HG03039 (cell line): ENCODE data around the gene MID2.
"Not testable (repeated sequence)": the region's sequence is repeated elsewhere in the genome, so short reads cannot be mapped to it uniquely, and the experiment has no call there.

ENCODE experiments used
- ATAC-seq: cut with Tn5 transposase; IDR thresholded peaks from one replicate; pipeline ENCODE4 v1.9.1; 2021; ENCODE audit warnings: mild to moderate bottlenecking, moderate library complexity; ENCODE audit not compliant: unreplicated experiment

MID2 gene

DNA sequence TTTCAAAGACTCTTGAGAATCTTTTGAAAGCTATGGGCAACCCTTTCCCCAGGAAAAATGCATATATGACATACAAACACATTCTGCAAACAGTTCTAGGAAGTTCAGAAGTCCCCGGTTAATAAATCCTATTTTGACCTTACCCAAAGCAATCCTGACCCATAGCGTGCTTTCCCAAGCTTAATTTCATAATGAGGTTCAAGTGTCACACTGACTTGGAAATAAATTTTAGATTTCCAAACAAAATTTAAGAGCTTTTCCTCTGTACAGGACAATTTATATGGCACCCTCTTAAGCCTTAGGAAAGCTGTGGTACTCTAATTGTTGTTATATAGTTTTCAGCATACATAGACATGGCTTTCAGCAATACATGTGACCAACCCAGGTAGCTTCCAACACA lies 11.3 kb downstream of the MID2 start:
- no peak for ATAC-seq

DNA sequence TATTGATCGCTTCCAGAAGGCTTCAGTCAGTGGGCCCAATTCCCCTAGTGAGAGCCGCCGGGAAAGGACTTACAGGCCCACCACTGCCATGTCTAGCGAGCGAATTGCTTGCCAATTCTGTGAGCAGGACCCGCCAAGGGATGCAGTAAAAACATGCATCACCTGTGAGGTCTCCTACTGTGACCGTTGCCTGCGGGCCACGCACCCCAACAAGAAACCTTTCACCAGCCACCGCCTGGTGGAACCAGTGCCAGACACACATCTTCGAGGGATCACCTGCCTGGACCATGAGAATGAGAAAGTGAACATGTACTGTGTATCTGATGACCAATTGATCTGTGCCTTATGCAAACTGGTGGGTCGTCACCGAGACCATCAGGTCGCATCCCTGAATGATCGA lies 15.3 kb downstream of the MID2 start:
- ATAC-seq: no peak

DNA sequence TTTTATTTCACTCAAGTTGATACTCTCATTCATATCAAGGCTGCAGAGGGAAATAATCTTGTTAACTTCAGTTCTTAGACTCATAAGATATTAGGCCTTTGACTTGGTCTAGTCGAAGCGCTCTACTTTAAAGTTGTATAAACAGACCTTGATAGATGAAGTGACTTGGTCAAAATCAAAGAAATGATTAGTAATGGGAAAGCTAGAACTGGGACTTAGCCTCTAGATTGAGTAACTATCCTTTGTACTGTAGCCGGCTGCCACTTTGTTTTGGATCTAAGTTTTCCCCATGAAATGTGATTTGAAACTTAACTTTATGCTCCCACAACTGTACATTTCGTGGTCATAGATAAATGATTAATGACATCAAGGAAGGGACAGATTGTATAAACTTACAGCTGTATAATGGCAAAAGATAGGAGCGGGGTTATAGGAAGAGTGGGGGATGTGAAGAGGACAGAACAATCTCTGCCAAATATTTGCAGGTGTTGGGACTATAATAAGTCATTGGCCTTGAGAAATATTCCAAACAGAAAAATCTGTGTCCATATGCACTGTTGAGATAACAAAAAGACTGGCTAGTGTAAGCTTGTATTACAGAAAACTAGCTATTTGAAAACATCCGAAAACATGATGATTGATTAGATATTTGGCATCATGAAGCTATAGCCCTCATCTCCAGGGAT lies 17.2 kb downstream of the MID2 start:
- ATAC-seq: no peak

DNA sequence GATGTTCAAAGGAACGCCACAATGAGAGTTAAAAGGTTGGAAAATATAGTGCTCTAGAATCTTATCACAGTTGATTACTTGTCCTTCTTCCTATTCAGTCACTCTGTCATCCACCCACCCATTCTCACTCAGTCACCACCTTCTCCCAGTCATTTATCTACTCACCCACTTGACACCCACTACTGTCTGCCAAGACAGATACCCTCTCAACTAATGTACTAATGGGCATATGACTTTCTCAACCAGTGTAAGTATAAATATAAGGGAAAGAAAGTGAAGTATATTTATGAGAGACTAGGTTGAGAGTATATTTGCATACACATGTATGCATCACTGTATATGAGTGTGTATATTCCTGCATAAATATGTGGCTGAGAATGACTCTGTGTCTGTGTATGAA lies 20.0 kb downstream of the MID2 start:
- ATAC-seq: no peak

DNA sequence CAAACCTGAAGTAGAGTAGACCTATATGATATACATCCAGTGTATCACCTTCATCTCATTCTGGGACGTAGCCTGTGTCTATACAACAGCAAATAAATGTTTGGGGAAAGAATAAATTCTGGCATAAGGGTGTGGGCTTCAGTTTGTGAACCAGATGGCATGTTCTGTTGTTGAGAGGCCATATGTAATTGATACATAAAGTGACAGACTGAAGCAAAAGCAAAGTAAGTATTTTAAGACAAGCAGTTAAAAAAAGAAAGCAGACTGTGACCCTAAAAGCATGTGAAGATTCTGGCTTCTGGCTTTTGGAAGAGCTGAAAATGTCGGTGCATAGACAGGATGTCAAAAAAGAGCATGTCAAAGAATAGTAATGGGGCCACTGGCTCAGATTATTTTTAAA lies 22.9 kb downstream of the MID2 start:
- ATAC-seq: no peak

DNA sequence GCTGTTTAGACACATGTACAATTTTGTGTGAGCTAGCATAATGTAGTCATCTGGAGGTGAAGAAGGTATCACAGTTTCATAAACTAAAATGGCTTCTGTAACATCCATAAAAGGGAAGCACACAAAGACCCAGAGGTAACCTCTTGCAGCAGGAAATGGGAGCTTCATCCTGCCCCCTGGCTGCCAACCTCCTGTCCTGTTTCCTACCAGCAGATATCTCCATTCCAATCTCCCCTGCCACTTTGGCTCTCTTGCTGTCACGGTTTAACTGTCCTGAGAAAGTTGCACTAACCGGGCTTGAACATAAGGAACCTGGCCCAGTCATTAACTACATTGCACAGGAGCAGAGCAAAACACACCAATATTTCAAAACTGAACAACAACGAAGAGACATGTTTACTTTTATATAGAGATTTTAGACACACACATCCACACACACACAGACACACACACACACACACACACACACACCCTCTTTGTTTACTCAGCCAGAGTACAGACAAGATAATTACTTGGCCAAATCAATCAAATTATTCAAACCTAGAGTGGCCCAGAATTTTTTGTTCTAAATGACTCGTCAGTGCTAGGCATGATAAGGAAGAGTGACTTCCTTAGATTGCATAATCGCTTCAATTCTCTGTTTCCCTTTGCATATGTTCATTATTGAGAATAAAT lies 24.2 kb downstream of the MID2 start:
- no peak for ATAC-seq

DNA sequence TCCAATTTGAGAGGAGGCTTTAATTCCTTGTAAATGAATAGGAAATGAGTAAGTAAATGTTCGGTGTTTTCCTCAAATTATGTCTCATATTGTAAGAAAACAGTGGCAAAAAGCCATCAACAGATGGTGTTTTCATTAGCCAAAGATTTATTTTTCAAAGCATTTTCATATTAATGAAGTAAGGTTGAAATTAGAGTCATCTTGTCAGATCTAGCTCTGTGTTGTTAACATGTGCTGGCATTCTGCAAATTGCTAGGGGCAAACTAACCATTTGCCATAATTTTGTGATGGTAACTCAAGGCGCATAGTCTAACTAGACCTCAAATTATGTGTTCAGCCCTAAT lies 24.7 kb downstream of the MID2 start:
- no peak for ATAC-seq

DNA sequence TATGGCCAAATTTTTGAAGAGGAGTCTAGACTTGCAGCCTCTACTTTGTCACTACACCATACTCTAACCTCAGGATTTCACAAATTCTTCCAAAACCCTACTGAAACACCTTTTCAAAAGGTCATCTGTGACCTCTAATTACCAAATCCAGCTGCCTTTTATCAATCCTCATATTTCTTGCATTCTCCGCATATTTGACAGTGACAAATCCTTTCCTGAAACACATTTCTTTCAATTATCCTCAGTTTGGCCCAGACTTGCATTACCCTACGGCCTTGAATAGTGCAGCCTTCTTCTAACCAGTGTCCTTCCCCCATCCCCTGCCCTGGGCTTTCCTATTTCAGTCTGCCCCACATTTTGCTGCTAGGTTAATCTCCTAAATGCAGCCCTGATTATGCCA lies 25.5 kb downstream of the MID2 start:
- ATAC-seq: no peak

DNA sequence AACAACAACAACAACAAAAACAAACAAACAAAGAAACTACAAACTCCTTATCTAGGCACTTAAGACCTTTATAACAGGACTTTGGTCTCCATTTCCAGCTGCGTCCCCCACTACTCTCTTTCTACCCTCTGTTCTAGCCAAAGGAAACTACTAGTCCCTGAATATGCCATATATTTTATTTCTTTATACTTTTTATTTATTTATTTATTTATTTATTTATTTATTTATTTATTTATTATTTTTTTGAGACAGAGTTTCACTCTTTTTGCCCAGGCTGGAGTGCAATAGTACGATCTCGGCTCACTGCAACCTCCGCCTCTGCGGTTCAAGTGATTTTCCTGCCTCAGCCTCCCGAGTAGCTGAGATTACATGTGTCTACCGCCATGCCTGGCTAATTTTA lies 26.0 kb downstream of the MID2 start:
- ATAC-seq: not testable (repeated sequence)

DNA sequence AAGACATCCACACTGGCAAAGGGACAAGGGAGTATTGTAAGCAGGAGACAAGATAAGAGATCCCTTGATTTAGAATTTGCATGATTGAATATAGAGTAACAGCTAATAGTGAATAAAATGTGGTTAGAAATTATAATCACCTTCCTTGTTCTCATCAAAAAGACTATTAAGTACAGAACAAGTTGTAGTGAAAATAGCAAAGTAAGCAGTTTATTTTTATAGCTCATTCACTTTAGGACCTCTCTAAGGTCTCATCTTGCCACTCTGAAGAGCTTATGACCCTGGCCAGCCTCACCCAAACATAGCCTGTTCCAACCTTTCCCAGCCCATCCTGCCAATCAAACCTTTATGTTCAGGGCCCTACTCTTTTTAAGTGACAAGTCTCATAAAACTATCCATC lies 30.6 kb downstream of the MID2 start:
- no peak for ATAC-seq

DNA sequence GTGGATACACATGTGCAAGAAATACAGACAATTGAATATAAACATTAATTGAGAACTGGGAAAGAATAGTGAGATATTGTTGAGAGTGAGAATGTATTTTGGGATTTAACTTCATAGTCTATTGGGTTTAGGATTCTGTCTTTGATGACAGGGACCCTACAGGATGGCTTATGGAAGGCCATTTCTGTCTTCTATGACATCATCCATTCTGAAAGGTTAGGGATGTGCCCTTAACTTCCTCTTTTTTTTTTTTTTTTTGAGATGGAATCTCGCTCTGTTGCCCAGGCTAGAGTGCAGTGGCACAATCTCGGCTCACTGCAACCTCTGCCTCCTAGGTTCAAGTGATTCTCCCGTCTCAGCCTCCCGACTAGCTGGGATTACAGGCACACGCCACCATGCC lies 31.4 kb downstream of the MID2 start:
- ATAC-seq: not testable (repeated sequence)

DNA sequence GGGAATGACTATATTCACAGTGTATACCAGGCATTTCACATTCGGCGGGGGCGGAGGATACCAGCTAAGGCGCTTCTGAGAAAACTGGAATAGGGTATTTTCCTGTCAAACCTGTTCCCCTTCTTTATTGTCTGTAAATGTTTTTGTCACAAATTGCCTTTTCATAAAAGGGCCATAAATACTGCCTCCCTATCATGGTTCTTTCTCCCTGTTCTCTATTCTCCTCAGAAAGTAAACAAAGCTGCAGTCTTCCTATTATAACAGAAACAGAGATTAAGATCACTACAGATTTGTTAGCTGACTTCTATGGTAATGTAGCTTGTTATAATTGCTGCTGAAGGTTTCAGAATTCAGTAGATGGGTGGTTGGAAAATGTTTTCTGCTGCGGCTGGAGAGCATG lies 32.2 kb downstream of the MID2 start:
- no peak for ATAC-seq

DNA sequence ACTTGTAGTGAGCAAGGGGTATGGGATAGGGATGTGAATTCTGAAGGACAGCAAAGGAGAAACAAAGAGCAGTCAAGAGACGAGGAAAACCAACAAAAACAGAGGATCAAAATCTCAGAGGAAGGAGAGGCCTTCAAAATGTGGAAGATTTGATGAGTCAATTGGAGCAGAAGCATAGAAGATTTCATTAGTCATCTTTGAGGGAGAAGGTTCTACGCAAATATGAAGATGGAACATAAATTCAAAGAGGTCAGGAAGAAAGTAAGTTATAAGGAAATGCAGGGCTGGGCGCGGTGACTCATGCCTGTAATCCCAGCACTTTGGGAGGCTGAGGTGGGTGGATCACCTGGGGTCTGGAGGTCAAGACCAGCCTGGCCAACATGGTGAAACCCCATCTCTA lies 35.4 kb downstream of the MID2 start:
- no peak for ATAC-seq

DNA sequence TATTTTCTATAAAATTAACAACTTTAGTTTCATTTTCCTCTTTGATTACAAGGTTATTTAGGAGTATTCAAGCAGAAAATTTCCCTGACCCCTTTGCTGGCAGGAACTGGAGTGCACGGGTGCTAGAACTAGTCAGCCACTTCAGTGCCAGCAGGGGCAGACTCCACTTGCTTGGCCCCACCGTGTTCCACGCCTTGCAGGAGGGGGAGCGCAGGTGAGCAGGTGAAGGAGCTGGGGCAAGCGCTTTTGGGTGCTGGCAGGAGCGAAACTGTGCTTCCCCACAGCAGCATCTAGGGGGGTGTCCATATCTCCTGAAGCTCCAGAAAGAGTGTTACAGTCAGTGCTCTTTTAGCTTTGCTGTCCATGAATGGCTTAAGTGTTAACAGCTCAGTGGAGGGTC lies 45.5 kb downstream of the MID2 start:
- no peak for ATAC-seq

DNA sequence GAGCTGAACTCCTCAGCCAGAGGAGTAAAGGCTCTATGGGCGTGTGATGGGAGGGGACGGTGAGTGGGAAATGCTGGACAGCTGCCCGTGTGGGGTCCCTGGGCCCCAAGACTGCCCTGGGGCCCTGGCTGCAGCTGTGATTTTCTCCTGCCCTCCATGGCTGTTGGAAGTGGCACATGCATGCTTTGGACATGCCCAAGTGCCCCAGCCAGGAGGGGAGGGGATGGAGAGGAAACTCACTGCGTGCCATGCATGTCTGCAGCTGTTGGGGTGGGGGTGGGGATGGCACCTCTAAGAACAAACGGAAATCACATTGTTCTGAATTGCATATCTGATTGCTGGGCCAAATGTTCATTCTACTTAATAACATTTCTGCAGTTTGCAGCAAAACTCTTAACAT lies 52.4 kb downstream of the MID2 start:
- ATAC-seq: no peak

DNA sequence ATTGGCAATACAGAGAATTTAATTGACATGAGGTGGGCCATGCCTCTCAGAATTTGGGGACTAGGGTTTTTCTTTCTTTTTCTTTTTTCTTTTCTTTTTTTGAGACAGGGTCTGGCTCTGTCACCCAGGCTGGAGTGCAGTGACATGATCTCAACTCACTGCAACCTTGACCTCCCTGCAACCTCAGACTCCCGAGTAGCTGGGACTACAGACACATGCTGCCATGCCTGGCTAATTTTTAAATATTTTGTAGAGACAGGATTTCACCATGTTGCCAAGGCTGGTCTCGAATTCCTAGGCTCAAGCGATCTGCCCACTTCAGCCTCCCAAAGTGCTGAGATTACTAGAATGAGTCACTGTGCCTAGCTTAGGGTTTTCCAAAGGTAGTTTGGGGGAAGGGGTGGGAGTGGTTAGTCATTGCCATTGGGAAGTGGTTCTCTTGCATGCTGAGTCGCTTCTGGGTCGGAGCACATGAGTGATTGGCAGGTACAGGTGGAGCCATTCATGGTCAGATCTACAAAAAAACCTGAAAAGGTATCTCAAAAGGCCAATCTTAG lies 54.5 kb downstream of the MID2 start:
- ATAC-seq: no peak

DNA sequence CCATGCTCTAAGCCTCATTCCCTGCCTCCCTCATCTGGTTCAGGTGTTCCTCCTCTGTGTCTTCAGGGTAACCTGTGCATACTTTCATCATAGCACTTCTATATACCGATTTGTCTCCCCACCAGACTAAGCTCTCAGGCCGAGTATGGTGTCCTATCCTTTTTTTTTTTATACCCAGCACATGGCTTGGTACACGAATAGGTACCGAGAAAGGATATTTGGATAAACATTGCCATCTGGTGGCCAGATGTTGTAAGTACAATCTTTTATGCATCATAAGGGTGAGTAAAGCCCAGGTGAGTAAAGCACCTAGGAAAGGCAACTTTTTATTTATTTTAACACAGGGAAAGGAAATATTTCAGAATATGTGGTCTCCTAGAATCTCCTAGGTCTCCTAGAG lies 68.4 kb downstream of the MID2 start:
- peak; percentile 53 for ATAC-seq

DNA sequence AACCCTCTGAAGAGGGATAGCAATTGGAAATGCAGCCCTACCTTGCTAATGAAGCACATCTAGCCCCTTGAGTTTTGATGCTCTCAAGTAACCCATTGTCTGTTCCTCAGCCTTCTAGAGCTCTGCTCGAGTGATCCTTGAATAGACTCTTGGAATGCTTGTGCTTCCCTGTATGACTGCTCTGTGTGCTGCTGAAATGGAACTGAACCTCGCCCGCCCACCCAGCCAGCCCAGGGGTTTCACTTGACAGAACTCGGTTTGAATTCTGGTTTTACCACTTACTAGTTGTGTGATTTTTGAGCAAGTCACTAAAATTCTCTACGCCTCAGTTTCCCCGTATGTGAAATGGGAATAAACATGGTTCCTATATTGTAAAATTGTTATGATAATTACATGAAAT lies 77.1 kb downstream of the MID2 start:
- ATAC-seq: no peak

DNA sequence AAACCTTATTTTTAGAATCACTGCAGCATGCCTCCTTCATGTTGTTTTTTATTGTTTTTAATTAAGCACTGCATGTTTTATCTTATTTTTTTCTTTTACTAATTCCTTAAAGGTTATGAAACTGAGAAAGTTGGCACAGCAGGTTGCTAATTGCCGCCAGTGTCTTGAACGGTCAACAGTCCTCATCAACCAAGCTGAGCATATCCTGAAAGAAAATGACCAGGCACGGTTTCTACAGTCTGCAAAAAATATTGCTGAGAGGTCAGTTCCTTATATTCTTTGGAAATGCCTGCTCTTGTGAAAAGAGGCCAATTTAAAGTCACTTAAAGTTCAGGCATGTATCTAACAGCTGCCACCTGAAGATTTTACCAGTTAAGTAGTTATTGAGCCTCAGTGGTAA lies 79.7 kb downstream of the MID2 start:
- ATAC-seq: no peak

DNA sequence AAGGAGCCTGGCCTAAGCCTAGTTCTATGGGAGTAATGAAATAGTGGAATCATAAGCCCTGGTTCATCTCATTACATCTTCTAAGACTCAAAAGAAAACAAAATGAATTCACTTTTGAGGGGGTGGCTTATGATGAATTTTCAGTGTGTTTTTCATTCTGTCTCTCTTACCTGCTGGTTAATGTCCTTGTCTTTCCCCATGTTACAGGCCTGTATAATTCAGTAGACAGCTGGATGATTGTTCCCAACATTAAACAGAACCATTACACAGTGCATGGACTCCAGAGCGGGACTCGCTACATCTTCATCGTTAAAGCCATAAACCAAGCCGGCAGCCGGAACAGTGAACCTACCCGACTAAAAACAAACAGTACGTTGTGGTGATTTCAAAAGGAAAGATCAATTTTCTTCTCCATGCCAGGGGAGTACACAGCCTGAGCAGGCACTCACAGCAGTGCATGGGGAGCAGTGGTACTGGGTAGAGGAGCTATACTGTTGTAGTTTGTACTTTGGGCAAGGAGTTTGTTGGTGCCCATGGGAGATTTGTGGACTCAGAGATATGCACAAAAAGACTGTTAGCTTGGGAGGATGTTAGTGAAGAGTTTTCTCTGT lies 98.6 kb downstream of the MID2 start:
- no peak for ATAC-seq

DNA sequence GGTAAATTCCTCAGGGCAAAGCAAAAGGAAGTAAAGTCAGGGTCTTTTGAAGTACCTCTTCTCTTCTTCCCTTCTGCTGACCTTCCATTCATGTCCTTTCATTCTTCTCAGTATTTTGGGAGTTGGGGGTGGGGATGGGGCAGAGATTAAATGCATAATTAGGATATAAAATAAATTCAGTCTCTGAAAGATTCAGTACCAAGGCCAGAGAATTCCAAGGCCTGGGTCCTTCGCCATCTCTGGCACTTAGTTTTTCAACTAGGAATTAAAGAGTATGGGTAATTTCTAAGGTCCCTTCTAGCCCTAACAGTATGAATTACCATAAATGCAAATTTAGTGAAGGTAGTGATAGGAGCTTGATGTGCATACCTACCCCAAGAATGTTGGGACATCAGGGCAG lies 108.6 kb downstream of the MID2 start:
- ATAC-seq: no peak

DNA sequence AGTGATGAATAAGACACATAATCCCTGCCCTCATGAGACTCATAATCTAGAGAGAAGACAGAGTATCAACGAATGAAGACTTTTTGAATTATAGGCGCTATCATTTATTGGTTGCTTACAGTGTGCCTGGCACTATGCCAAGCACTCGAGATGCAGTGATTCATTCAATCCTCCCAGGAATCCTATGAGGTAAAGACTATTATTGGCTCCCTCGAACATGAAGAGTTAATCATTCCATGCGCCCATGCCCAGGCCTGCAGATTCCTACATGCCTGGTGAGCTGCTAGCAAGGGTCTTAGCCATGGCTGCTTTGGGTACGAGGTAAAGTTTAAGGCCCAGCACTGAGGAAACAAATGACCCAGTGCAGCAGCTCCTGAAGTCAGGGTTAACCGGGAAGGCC lies 109.5 kb downstream of the MID2 start:
- no peak for ATAC-seq
